ENCODE measurements around the gene PPP3R1.

The PPP3R1 gene

GRCh38 chr2:68256093-68256450 is 3.7 kb upstream of the PPP3R1 start:
- DNase-seq, result no peak

GRCh38 chr2:68253219-68254068 is 1.1 kb upstream of the PPP3R1 start:
- DNase-seq, result peak; percentile 41 to 48

GRCh38 chr2:68251855-68252399 is 405 bp downstream of the PPP3R1 start:
- DNase-seq, result peak; percentile 37 to 51

GRCh38 chr2:68251187-68251854 is 1.0 kb downstream of the PPP3R1 start:
- peak; percentile 67 to 72 for DNase-seq

- no peak for DNase-seq
Observed at GRCh38 chr2:68250652-68251186, 1.6 kb downstream of the PPP3R1 start.

GRCh38 chr2:68250196-68250595 is 2.1 kb downstream of the PPP3R1 start:
- DNase-seq, result no peak

GRCh38 chr2:68248806-68249205 is 3.5 kb downstream of the PPP3R1 start:
- no peak for DNase-seq

GRCh38 chr2:68248361-68248760 is 4.0 kb downstream of the PPP3R1 start:
- no peak for DNase-seq

GRCh38 chr2:68246396-68246795 is 5.9 kb downstream of the PPP3R1 start:
- no peak for DNase-seq

- DNase-seq, result no peak
Observed at GRCh38 chr2:68245672-68246071, 6.7 kb downstream of the PPP3R1 start.

GRCh38 chr2:68245066-68245465 is 7.3 kb downstream of the PPP3R1 start:
- DNase-seq, result no peak

GRCh38 chr2:68244456-68244855 is 7.9 kb downstream of the PPP3R1 start:
- no peak for DNase-seq

GRCh38 chr2:68241732-68242131 is 10.6 kb downstream of the PPP3R1 start:
- no peak for DNase-seq

GRCh38 chr2:68240446-68240845 is 11.9 kb downstream of the PPP3R1 start:
- no peak for DNase-seq

GRCh38 chr2:68238955-68239822 is 13.1 kb downstream of the PPP3R1 start:
- no peak for DNase-seq

- DNase-seq, result no peak
Observed at GRCh38 chr2:68237976-68238580, 14.3 kb downstream of the PPP3R1 start.

- DNase-seq, result no peak
Observed at GRCh38 chr2:68237404-68237803, 14.9 kb downstream of the PPP3R1 start.

- DNase-seq, result no peak
Observed at GRCh38 chr2:68236876-68237275, 15.5 kb downstream of the PPP3R1 start.

GRCh38 chr2:68236103-68236734 is 16.1 kb downstream of the PPP3R1 start:
- no peak for DNase-seq

GRCh38 chr2:68235090-68235489 is 17.2 kb downstream of the PPP3R1 start:
- DNase-seq, result no peak

- no peak for DNase-seq
Observed at GRCh38 chr2:68234405-68234804, 17.9 kb downstream of the PPP3R1 start.

- no peak for DNase-seq
Observed at GRCh38 chr2:68231061-68231372, 21.3 kb downstream of the PPP3R1 start.
